Measurements from ENCODE around the gene KCNA4. TPM values are rescaled to one million over a fixed set of nuclear protein-coding genes. Genes with fewer than 3 reads are reported as not detected.

Gene KCNA4
- total and polyA plus RNA-seq, 12 donors = 1.2 to 12.8 (median 7.2) TPM

DNA sequence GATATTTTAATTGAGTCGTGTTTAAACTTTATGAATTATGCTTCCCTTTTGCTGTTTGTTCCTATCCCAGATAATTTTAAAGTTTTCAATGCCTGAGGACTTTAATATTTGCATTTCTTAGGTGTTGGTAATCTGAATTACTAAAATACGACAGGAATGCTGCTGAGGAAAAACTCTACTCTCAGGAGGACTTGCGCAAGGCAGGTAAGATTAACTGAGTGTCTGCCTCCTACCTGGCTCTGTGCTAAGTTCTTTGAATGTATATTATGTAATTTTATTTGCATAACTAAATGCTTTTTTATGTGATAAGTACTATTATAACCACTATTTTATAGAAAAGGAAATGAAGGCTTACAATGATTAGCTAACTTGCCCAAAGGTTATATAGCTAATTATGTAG is 2.7 kb upstream of the KCNA4 start:
- peaks cover 0 to 6% (median 0%) of the 10 kb centered on the region in 9 donors for H3K4me1 ChIP-seq
- H3K27me3 ChIP-seq = peaks cover 0 to 50% (median 22%) of the 10 kb centered on the region in 7 donors
- no peaks in the 10 kb centered on the region for H3K9me3 ChIP-seq
- TF ChIP-seq CTCF (IDR thresholded peaks at IDR 0.05) = no peak
- H3K36me3 ChIP-seq = no peaks in the 10 kb centered on the region
- WGBS, 2 donors = 63 to 67% methylated on average over 3 of the region's 3 CpGs
- DNase-seq (no peak), ATAC-seq (no peak)
- H3K4me3 ChIP-seq = no peak overlapping the region
- intact Hi-C loops (cut with DNase I) = loop anchor here in 1 of 10 donors (10.0 kb wide), 1 partner anchor 175 kb away; no protein-coding TSS in a partner anchor
- no peak overlapping the region for H3K27ac ChIP-seq

DNA sequence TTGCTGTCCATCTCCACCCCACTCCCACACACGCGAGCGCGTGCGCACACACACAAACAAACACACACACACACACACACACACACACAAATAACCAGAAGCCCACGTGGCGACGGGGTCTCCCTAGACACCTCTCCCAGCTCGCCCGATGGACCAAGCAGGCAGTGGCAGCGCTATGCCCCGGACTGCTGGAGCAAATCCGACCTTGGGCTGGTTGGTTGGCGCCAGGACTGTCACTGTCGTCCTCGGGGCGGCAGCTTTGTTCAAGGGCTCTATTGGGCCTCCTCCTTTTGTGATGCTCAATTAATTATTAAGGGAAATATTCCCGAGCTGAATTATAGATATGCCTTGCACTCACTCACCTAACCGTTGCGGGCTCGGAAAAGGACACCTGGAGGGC is 1.7 kb upstream of the KCNA4 start:
- Histone ChIP-seq H3K27ac (no peak overlapping the region), H3K36me3 (no peaks in the 10 kb centered on the region), H3K9me3 (no peaks in the 10 kb centered on the region), H3K4me3 (no peak overlapping the region), H3K4me1 (peaks cover 0 to 6% (median 0%) of the 10 kb centered on the region in 9 donors), H3K27me3 (peaks cover 0 to 56% (median 22%) of the 10 kb centered on the region in 7 donors)
- ATAC-seq (no peak), DNase-seq (no peak)
- no peak for TF ChIP-seq CTCF (IDR thresholded peaks at IDR 0.05)
- intact Hi-C loops (cut with DNase I) = loop anchor here in 1 of 10 donors (10.0 kb wide), 1 partner anchor 174 kb away; no protein-coding TSS in a partner anchor
- 52 to 54% methylated on average over 21 of the region's 21 CpGs for WGBS, 2 donors

GRCh38 chr11:30017445-30017895 is 640 bp upstream of the KCNA4 start:
- intact Hi-C loops (cut with DNase I) = loop anchor here in 1 of 10 donors (10.0 kb wide), 1 partner anchor 173 kb away; no protein-coding TSS in a partner anchor
- TF ChIP-seq CTCF (IDR thresholded peaks at IDR 0.05) = no peak
- DNase-seq = no peak
- peak overlapping the region in 8 of 10 donors; percentile 35 to 61 (median 56) for H3K4me3 ChIP-seq
- peak in 3 of 8 donors; percentile 3 to 34 (median 14) for ATAC-seq
- H3K9me3 ChIP-seq = no peaks in the 10 kb centered on the region
- WGBS, 2 donors = 36% methylated on average over 19 of the region's 19 CpGs
- no peaks in the 10 kb centered on the region for H3K36me3 ChIP-seq
- H3K4me1 ChIP-seq = peaks cover 0 to 6% (median 0%) of the 10 kb centered on the region in 9 donors
- peaks cover 0 to 56% (median 22%) of the 10 kb centered on the region in 7 donors for H3K27me3 ChIP-seq
- no peak overlapping the region for H3K27ac ChIP-seq

DNA sequence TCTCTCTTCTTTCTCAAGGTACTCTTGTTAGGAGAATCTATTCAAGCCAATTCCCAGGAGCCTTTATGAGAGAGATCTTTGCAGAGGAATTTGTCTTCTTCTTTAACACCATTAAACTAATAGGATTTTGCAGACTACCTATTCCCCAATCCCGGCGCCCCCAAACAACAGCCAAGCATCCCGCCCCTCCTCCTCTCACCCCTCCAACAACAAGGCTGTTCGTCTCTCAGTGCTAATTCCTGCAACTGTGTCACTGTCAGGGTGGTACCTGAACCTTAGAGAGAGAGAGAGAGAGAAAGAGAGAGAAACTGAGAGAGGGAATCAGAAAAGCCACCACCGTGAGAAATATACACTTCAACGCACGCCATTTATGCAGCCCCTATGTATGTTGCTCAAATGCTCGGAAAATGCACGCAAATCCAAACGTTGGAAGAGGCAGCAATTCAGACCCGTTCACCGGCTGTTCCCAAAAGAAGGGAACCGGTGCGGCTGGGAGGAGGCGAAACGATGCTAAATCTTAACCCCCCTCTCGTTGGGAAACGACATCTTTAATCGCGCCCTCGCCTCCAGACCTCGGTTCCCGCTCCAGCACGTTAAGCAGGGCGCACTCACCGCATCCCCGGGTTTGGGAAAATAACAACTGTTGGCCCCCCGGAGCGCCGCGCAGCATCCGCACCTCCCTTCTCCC is 961 bp downstream of the KCNA4 start:
- DNase-seq = no peak
- H3K27ac ChIP-seq = peak overlapping the region in 5 of 10 donors; percentile 39 to 61 (median 43)
- H3K4me1 ChIP-seq = peaks cover 0 to 6% (median 0%) of the 10 kb centered on the region in 9 donors
- TF ChIP-seq CTCF (IDR thresholded peaks at IDR 0.05) = no peak
- intact Hi-C loops (cut with DNase I) = loop anchor here in 1 of 10 donors (10.0 kb wide), 1 partner anchor 171 kb away; no protein-coding TSS in a partner anchor
- H3K9me3 ChIP-seq = no peaks in the 10 kb centered on the region
- H3K27me3 ChIP-seq = peaks cover 0 to 56% (median 22%) of the 10 kb centered on the region in 7 donors
- peaks cover 0 to 12% (median 0%) of the 10 kb centered on the region in 9 donors for H3K36me3 ChIP-seq
- H3K4me3 ChIP-seq = peak overlapping the region; percentile 25 to 61 (median 50)
- peak in 5 of 8 donors; percentile 4 to 55 (median 25) for ATAC-seq
- 4 to 5% methylated on average over 32 of the region's 32 CpGs for whole genome bisulfite sequencing, 2 donors
